Mesenchymal stem cell (in vitro differentiated cells and primary cell): ENCODE data around the gene PROSER2.
A peak's percentile ranks its signal among the peaks of the same experiment; 100 is the strongest.

Experiments used
- DNase-seq: peaks from one replicate; pipeline ENCODE4 v3.0.0-alpha.2; 2013
- H2AFZ ChIP-seq: one replicate; pipeline ENCODE4 v1.6.1; 2013; ENCODE audit warnings: low read depth, mild to moderate bottlenecking, control low read depth, inconsistent platforms, low read length, moderate library complexity
- H2AK5ac ChIP-seq: 2 replicates; pipeline ENCODE4 v1.6.1; 2013; ENCODE audit warnings: low read length, moderate library complexity, mild to moderate bottlenecking, inconsistent platforms; ENCODE audit not compliant: severe bottlenecking
- H2BK120ac ChIP-seq: one replicate; pipeline ENCODE4 v1.6.1; 2013; ENCODE audit warnings: low read depth, mild to moderate bottlenecking, inconsistent platforms, low read length, moderate library complexity
- H2BK12ac ChIP-seq, 2 experiments: one replicate each; pipeline ENCODE4 v1.6.1; 2013; ENCODE audit warnings: inconsistent platforms in 2 of 2, low read length in 2 of 2, mild to moderate bottlenecking in 2 of 2, moderate library complexity in 2 of 2, control low read depth in 1 of 2
- H2BK15ac ChIP-seq: one replicate; pipeline ENCODE4 v1.6.1; 2013; ENCODE audit warnings: mild to moderate bottlenecking, low read depth, inconsistent platforms; ENCODE audit not compliant: poor library complexity, severe bottlenecking
- H2BK5ac ChIP-seq: 2 replicates; pipeline ENCODE4 v1.6.1; 2013; ENCODE audit warnings: low read depth, mild to moderate bottlenecking, low read length, control low read depth, inconsistent platforms; ENCODE audit not compliant: poor library complexity, severe bottlenecking
- H3K14ac ChIP-seq, 2 experiments: one replicate each; pipeline ENCODE4 v1.6.1; 2013; ENCODE audit warnings: inconsistent platforms in 2 of 2, low read length in 2 of 2, control low read depth in 1 of 2, mild to moderate bottlenecking in 1 of 2, moderate library complexity in 1 of 2
- H3K18ac ChIP-seq, 2 experiments: one replicate each; pipeline ENCODE4 v1.6.1; 2013; ENCODE audit warnings: inconsistent platforms in 2 of 2, low read length in 2 of 2, control low read depth in 1 of 2, low read depth in 1 of 2, mild to moderate bottlenecking in 1 of 2
- H3K23ac ChIP-seq, 2 experiments: one replicate each; pipeline ENCODE4 v1.6.1; 2013; ENCODE audit warnings: inconsistent platforms in 2 of 2, low read length in 2 of 2, mild to moderate bottlenecking in 2 of 2, moderate library complexity in 2 of 2, control low read depth in 1 of 2
- H3K27ac ChIP-seq: 2 replicates; pipeline ENCODE4 v1.5.1; 2013; ENCODE audit warnings: mild to moderate bottlenecking, moderate library complexity, low read length, control low read depth, inconsistent platforms; ENCODE audit not compliant: poor library complexity, severe bottlenecking
- H3K27me3 ChIP-seq, 2 experiments: 2 replicates each; pipeline versions ENCODE4 v1.6.1 to v1.7.0; 2013; ENCODE audit warnings: low read length in 2 of 2, mild to moderate bottlenecking in 2 of 2, moderate library complexity in 2 of 2, control low read depth in 1 of 2, inconsistent platforms in 1 of 2; ENCODE audit not compliant: control insufficient read depth in 1 of 2, insufficient read depth in 1 of 2
- H3K36me3 ChIP-seq, 2 experiments: 2 replicates each; pipeline versions ENCODE4 v1.6.1 to v1.7.0; 2013; ENCODE audit warnings: low read length in 2 of 2, control low read depth in 1 of 2, inconsistent platforms in 1 of 2, low read depth in 1 of 2, mild to moderate bottlenecking in 1 of 2; ENCODE audit not compliant: insufficient read depth in 2 of 2, control insufficient read depth in 1 of 2
- H3K4ac ChIP-seq, 2 experiments: one replicate each; pipeline ENCODE4 v1.6.1; 2013; ENCODE audit warnings: inconsistent platforms in 2 of 2, low read length in 2 of 2, mild to moderate bottlenecking in 2 of 2, moderate library complexity in 2 of 2, control low read depth in 1 of 2, low read depth in 1 of 2
- H3K4me1 ChIP-seq: 2 replicates; pipeline ENCODE4 v1.6.1; 2013; ENCODE audit warnings: low read depth, low read length, control low read depth; ENCODE audit not compliant: control insufficient read depth, insufficient read depth
- H3K4me2 ChIP-seq: 2 replicates; pipeline ENCODE4 v1.6.1; 2013; ENCODE audit warnings: low read length, mild to moderate bottlenecking, inconsistent platforms; ENCODE audit not compliant: poor library complexity, severe bottlenecking
- H3K4me3 ChIP-seq, 2 experiments: 2 replicates each; pipeline versions ENCODE4 v1.5.1 to v1.7.0; 2013; ENCODE audit warnings: low read length in 2 of 2, mild to moderate bottlenecking in 2 of 2, control low read depth in 1 of 2, low read depth in 1 of 2; ENCODE audit not compliant: insufficient read depth in 1 of 2
- H3K79me1 ChIP-seq: replicated peaks from 2 replicates; pipeline ENCODE4 v1.6.1; 2013; ENCODE audit warnings: mild to moderate bottlenecking, control low read depth, low read length, inconsistent platforms; ENCODE audit not compliant: poor library complexity, severe bottlenecking
- H3K9ac ChIP-seq: 2 replicates; pipeline ENCODE4 v1.7.0; 2013; ENCODE audit warnings: mild to moderate bottlenecking, low read length, moderate library complexity
- H3K9me3 ChIP-seq: 2 replicates; pipeline ENCODE4 v1.7.0; 2013; ENCODE audit warnings: mild to moderate bottlenecking, low read length; ENCODE audit not compliant: control insufficient read depth
- H4K8ac ChIP-seq: one replicate; pipeline ENCODE4 v1.6.1; 2013; ENCODE audit warnings: inconsistent platforms, mild to moderate bottlenecking, low read length, moderate library complexity
- H4K91ac ChIP-seq: one replicate; pipeline ENCODE4 v1.6.1; 2013; ENCODE audit warnings: mild to moderate bottlenecking, low read length, inconsistent platforms
- WGBS: methylation state at CpG from one replicate; pipeline ENCODE4 v1.1.7; 2013; ENCODE audit warnings: mixed read lengths; 5-methylcytosine and 5-hydroxymethylcytosine counted together

The PROSER2 gene

DNA sequence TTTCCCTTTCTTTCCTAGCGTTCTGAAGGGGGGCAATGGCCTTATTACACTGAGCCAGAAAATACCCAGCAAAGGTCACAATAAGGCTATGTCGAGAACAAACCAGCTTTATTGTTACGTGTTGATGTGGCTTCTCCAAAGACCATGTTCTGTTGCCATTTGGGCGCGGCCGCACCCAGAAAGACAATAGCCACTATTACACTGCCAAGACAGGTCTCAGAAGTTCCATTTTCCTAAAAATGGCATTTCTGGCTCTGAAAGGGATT, 77.8 kb downstream of the PROSER2 start:
- Histone ChIP-seq H3K79me1 (no peaks in the 10 kb centered on the region), H3K4ac (no peak overlapping the region), H4K91ac (no peak overlapping the region), H3K27ac (no peak overlapping the region), H2BK120ac (no peak overlapping the region), H2BK5ac (no peak overlapping the region), H2AK5ac (no peak overlapping the region), H3K4me2 (no peak overlapping the region), H3K4me3 (no peak overlapping the region), H2BK12ac (no peak overlapping the region), H4K8ac (no peak overlapping the region), H3K36me3 (no peaks in the 10 kb centered on the region), H3K18ac (no peak overlapping the region), H3K4me1 (peaks cover 30% of the 10 kb centered on the region), H2AFZ (no peak overlapping the region), H2BK15ac (no peak overlapping the region), H3K23ac (no peak overlapping the region), H3K9ac (no peak overlapping the region), H3K27me3 (peaks cover 0 to 15% of the 10 kb centered on the region in 2 experiments), H3K9me3 (no peaks in the 10 kb centered on the region), H3K14ac (no peak overlapping the region)
- no peak for DNase-seq
- 97% methylated on average over 6 of the region's 6 CpGs for WGBS

DNA sequence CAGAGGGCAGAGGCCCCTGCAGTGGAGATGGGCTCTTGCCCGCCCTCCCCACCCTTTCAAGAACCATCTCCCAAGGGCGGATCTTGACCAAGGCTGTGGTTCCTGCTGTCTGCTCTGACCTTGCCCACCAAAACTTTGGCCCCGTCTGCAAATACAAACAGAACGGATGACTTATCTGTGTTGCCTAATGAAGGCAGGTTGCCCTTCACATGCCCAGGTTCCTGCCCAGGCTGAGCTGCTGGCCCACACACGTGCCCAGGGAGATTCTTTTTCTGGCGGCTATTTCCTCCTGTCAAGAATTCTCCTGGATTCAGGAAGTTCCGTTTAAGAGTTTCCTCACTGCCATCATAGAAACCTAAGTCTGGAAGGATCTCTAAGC, 78.3 kb downstream of the PROSER2 start:
- no peak overlapping the region for H3K23ac ChIP-seq
- H3K4me2 ChIP-seq, result no peak overlapping the region
- H3K79me1 ChIP-seq, result no peaks in the 10 kb centered on the region
- no peak overlapping the region for H4K8ac ChIP-seq
- 76% methylated on average over 7 of the region's 7 CpGs for WGBS
- H3K14ac ChIP-seq, result no peak overlapping the region
- H3K27me3 ChIP-seq, result peaks cover 0 to 15% of the 10 kb centered on the region in 2 experiments
- no peak overlapping the region for H2BK12ac ChIP-seq
- no peak overlapping the region for H3K4me3 ChIP-seq
- H2BK5ac ChIP-seq, result no peak overlapping the region
- H3K18ac ChIP-seq, result no peak overlapping the region
- H3K9ac ChIP-seq, result no peak overlapping the region
- no peaks in the 10 kb centered on the region for H3K9me3 ChIP-seq
- no peak overlapping the region for H3K4ac ChIP-seq
- H2AFZ ChIP-seq, result no peak overlapping the region
- H3K4me1 ChIP-seq, result peaks cover 30% of the 10 kb centered on the region
- H2BK15ac ChIP-seq, result no peak overlapping the region
- no peak overlapping the region for H2BK120ac ChIP-seq
- no peak overlapping the region for H2AK5ac ChIP-seq
- no peak overlapping the region for H4K91ac ChIP-seq
- no peak overlapping the region for H3K27ac ChIP-seq
- H3K36me3 ChIP-seq, result no peaks in the 10 kb centered on the region
- DNase-seq, result no peak

DNA sequence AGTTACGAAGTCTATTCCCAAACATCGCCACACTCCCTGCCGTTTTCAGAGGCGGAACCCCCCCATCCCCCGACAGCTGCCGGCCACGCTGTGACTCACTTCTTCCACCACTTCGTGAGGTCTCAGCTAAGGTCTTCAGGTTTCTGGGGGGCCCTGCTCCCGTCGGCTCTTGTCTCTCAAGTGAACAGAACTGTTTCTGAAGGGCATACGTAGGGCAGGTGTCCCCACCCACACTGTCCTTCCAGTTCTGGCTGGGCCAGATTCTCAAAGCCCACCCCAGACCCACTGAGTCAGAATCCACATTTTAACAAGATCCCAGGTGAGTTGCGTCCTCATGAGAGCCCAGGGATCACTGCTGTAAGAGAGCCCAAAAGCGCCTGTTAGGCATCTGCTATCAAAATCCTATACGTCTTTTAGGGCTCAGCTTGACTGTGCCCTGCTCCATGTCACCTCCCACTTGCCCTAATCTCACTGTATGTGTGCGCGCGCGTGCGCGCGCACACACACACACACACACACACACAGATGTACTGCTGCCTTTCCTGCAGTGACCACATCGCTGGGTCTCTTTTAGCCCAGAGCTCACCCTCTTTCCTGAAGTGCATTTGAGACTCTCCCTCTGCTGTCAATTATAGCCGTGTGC, 78.8 kb downstream of the PROSER2 start:
- Histone ChIP-seq H2BK12ac (no peak overlapping the region), H3K27ac (no peak overlapping the region), H4K8ac (no peak overlapping the region), H3K36me3 (no peaks in the 10 kb centered on the region), H3K9ac (no peak overlapping the region), H4K91ac (no peak overlapping the region), H3K4ac (no peak overlapping the region), H2BK15ac (peak overlapping the region; percentile 4), H3K18ac (no peak overlapping the region), H3K4me1 (peaks cover 30% of the 10 kb centered on the region), H2BK120ac (no peak overlapping the region), H2BK5ac (no peak overlapping the region), H3K23ac (no peak overlapping the region), H3K27me3 (peaks cover 0 to 15% of the 10 kb centered on the region in 2 experiments), H3K9me3 (no peaks in the 10 kb centered on the region), H2AFZ (no peak overlapping the region), H3K14ac (no peak overlapping the region), H3K79me1 (no peaks in the 10 kb centered on the region), H3K4me3 (no peak overlapping the region), H3K4me2 (no peak overlapping the region), H2AK5ac (no peak overlapping the region)
- 65% methylated on average over 23 of the region's 23 CpGs for WGBS
- peak; percentile 8 for DNase-seq

DNA sequence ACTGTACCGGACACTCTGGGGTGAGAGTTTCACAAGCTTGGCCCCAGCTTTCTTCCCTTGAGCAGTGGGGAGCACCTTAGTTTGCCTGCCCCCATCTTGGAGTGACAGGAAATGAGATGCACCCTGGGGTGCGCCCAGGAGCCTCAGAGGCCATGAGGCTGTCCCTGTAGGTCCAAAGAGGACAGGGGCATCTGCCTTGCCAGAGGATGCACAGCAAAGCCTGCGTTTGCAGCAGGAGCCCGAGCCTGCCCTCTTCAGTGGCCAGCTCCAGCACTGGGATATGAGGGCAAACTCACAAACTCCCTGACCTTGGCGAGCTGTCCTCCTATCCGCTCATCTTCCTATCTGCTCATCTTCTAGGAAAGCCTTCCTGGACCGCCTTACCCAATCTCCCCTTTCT, 79.5 kb downstream of the PROSER2 start:
- Histone ChIP-seq H3K4me3 (no peak overlapping the region), H3K27me3 (peaks cover 0 to 15% of the 10 kb centered on the region in 2 experiments), H3K9ac (no peak overlapping the region), H3K14ac (peak overlapping the region in 1 of 2 experiments; percentile 36), H3K9me3 (no peaks in the 10 kb centered on the region), H2BK15ac (no peak overlapping the region), H2BK5ac (no peak overlapping the region), H4K8ac (no peak overlapping the region), H3K23ac (no peak overlapping the region), H2AFZ (no peak overlapping the region), H3K4me1 (peaks cover 29% of the 10 kb centered on the region), H2BK120ac (no peak overlapping the region), H3K18ac (no peak overlapping the region), H3K36me3 (no peaks in the 10 kb centered on the region), H2AK5ac (no peak overlapping the region), H2BK12ac (no peak overlapping the region), H4K91ac (no peak overlapping the region), H3K4ac (no peak overlapping the region), H3K4me2 (no peak overlapping the region), H3K79me1 (no peaks in the 10 kb centered on the region), H3K27ac (no peak overlapping the region)
- no peak for DNase-seq
- WGBS, result 96% methylated on average over 4 of the region's 7 CpGs
